RWPE2 (cell line): ENCODE measurements around the gene PIK3C2B.
A peak's percentile ranks its signal among the peaks of the same experiment; 100 is the strongest.
"Not testable (repeated sequence)": the region's sequence is repeated elsewhere in the genome, so short reads cannot be mapped to it uniquely, and the experiment has no call there.

Source experiments
- ATAC-seq: fragments of 200-7000 bp; cut with Tn5 transposase; 3 replicates; pipeline ENCODE4 v1.9.1; 2021; ENCODE audit warnings: low read depth
- DNase-seq: peaks from one replicate; pipeline ENCODE4 v3.0.0-alpha.2; 2020; ENCODE audit warnings: low spot score
- H3K27ac ChIP-seq: fragments of 450-650 bp; 2 replicates; pipeline ENCODE4 v1.5.1; 2017; ENCODE audit warnings: mild to moderate bottlenecking; ENCODE audit not compliant: poor library complexity, severe bottlenecking
- H3K27me3 ChIP-seq: fragments of 250-450 bp; sonication (Bioruptor Pico); 2 replicates; pipeline ENCODE4 v1.5.1; 2021; ENCODE audit warnings: mild to moderate bottlenecking, moderate library complexity; ENCODE audit not compliant: insufficient read depth, poor library complexity, severe bottlenecking
- H3K36me3 ChIP-seq: fragments of 250-450 bp; sonication (Bioruptor Pico); 2 replicates; pipeline ENCODE4 v1.5.1; 2020; ENCODE audit warnings: low read depth, mild to moderate bottlenecking, moderate library complexity
- H3K4me1 ChIP-seq: fragments of 250-450 bp; sonication (Bioruptor Pico); 2 replicates; pipeline ENCODE4 v1.5.1; 2021; ENCODE audit warnings: mild to moderate bottlenecking, moderate library complexity; ENCODE audit not compliant: insufficient read depth, poor library complexity, severe bottlenecking
- H3K4me3 ChIP-seq: fragments of 250-450 bp; sonication (Bioruptor Pico); 2 replicates; pipeline ENCODE4 v1.5.1; 2021; ENCODE audit warnings: mild to moderate bottlenecking, moderate library complexity; ENCODE audit not compliant: severe bottlenecking
- H3K9me3 ChIP-seq: fragments of 250-450 bp; sonication (Bioruptor Pico); 2 replicates; pipeline ENCODE4 v1.5.1; 2021; ENCODE audit warnings: mild to moderate bottlenecking, moderate library complexity; ENCODE audit not compliant: severe bottlenecking
- TF ChIP-seq, protein P1 (sequence below): fragments of 450-650 bp; IDR thresholded peaks from one replicate; pipeline ENCODE4 v1.5.1; 2017; ENCODE audit warnings: mild to moderate bottlenecking, moderate library complexity; ENCODE audit not compliant: poor library complexity, severe bottlenecking

The PIK3C2B gene

DNA sequence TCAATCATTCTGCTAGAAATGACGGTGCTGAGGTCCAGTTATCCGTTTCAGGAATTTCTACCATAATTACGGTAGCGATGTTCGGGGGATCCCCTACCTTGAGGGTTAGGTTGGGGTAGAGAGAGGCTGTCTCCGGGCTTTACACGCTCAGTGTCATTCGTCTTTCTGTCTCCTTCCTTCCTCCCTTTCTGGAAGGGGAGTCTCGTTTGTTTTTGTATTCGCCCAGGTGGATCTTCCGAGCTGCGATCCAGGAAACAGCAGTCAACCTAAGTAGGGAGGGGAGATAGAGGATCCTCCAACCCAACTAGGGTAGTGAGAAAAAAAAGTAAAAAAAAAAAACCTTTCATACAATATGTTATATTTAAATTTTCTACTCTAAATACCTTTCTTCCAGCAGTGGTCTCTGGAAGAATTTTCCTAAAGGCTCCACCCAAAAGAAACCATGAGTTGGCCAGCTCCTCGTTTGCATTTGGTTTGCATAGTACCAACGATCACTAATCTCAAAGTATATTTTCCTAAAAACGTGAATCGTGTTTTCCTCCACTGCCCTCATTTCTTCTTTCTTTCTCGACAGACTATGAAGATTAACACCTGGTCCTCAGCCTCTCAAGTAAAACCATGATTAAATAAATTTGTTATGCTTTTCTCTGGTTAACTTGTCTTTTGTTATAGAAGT lies 611 bp upstream of the PIK3C2B start:
- no peak for DNase-seq
- TF ChIP-seq, protein P1, sequence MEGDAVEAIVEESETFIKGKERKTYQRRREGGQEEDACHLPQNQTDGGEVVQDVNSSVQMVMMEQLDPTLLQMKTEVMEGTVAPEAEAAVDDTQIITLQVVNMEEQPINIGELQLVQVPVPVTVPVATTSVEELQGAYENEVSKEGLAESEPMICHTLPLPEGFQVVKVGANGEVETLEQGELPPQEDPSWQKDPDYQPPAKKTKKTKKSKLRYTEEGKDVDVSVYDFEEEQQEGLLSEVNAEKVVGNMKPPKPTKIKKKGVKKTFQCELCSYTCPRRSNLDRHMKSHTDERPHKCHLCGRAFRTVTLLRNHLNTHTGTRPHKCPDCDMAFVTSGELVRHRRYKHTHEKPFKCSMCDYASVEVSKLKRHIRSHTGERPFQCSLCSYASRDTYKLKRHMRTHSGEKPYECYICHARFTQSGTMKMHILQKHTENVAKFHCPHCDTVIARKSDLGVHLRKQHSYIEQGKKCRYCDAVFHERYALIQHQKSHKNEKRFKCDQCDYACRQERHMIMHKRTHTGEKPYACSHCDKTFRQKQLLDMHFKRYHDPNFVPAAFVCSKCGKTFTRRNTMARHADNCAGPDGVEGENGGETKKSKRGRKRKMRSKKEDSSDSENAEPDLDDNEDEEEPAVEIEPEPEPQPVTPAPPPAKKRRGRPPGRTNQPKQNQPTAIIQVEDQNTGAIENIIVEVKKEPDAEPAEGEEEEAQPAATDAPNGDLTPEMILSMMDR, result no peak
- 0 out of 3 replicates have a peak, but pooled peaks have one; percentile 3 for ATAC-seq
- no peaks in the 10 kb centered on the region for H3K36me3 ChIP-seq
- no peaks in the 10 kb centered on the region for H3K9me3 ChIP-seq
- no peaks in the 10 kb centered on the region for H3K27me3 ChIP-seq
- peaks cover 4% of the 10 kb centered on the region for H3K4me1 ChIP-seq
- peak overlapping the region; percentile 84 for H3K4me3 ChIP-seq
- peak overlapping the region; percentile 58 for H3K27ac ChIP-seq

DNA sequence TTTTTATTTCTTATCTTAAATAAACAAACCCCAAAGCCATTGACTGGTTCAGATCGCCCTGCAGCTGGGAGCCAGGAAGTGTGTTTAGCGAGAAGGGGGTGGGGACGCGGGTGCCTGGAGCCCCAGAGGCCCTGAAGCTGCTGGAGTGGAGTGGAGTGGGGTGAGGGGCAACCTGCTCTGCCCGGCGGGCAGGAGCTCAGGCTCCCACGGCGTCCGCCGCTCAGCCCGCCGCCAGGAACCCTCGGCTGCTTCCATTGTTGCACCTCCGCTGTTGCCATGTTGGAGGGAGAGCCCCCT lies 673 bp downstream of the PIK3C2B start:
- Histone ChIP-seq H3K27me3 (no peaks in the 10 kb centered on the region), H3K9me3 (no peaks in the 10 kb centered on the region), H3K4me3 (peak overlapping the region; percentile 84), H3K4me1 (peaks cover 4% of the 10 kb centered on the region), H3K27ac (peak overlapping the region; percentile 58), H3K36me3 (no peaks in the 10 kb centered on the region)
- TF ChIP-seq, protein P1, result no peak
- ATAC-seq (peak; percentile 58), DNase-seq (no peak)

DNA sequence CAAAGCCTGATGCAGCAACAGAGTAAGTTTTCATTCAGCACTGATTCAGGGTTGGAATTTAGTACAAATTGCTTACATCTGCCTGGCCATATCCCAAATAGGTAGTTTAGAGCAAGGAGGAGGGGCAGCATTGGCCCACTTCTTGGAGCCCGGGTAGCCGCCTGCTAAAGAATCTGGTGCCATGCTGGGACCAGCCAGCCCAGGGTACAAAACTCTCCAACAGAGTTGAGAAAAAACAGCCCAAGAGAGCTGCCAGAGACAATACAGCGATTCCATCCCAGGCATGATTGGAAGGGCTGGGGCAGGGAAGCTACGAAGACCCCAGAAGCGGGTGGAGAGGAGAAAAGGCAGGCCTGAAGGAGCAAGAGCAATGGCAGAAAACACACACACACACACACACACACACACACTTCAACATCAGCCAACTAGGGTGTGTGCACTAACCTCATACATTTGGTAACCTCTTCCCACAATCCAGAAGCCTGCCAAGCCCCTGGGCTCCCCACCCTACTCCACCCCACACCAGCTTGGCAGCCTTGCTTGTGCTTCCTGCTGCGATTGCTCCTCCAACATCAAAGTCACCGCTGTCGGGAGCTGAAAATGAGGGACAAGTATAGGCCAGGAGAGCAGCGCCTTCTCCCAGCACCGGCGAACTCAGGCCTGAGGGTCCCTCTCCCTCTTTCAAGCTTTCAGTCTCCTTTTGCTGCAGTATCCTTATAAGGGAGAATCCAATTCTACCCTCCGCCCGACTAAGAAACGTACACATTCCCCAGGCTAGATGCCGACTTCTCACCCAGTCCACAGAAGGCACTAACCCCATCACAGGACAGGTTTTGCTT lies 1.2 kb downstream of the PIK3C2B start:
- H3K9me3 ChIP-seq, result no peaks in the 10 kb centered on the region
- peak overlapping the region; percentile 58 for H3K27ac ChIP-seq
- DNase-seq, result no peak
- TF ChIP-seq, protein P1, result no peak
- peak overlapping the region; percentile 84 for H3K4me3 ChIP-seq
- peak; percentile 30 for ATAC-seq
- no peaks in the 10 kb centered on the region for H3K36me3 ChIP-seq
- no peaks in the 10 kb centered on the region for H3K27me3 ChIP-seq
- peaks cover 4% of the 10 kb centered on the region for H3K4me1 ChIP-seq

DNA sequence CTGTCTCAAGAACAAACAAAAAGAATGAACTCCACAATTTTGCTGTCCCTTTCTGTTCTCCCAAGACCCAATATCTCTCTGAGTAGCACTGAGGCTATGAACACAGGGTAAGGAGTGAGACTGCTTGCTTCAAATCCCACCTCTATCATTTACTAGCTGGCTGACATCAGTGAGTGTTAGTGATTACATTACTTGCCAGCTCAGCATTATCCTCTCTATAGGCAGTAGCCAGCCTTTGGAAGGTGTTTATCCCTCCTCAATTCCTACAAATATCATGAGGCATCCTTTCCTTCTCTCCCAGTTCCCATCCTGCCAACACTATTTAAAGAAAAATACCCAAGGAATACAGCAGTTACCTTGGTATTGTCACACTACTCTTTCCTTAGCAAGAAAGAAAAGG lies 3.0 kb downstream of the PIK3C2B start:
- Histone ChIP-seq H3K36me3 (no peaks in the 10 kb centered on the region), H3K4me3 (no peak overlapping the region), H3K4me1 (peaks cover 6% of the 10 kb centered on the region), H3K27me3 (no peaks in the 10 kb centered on the region), H3K9me3 (no peaks in the 10 kb centered on the region), H3K27ac (no peak overlapping the region)
- TF ChIP-seq, protein P1, result no peak
- ATAC-seq (no peak), DNase-seq (no peak)

DNA sequence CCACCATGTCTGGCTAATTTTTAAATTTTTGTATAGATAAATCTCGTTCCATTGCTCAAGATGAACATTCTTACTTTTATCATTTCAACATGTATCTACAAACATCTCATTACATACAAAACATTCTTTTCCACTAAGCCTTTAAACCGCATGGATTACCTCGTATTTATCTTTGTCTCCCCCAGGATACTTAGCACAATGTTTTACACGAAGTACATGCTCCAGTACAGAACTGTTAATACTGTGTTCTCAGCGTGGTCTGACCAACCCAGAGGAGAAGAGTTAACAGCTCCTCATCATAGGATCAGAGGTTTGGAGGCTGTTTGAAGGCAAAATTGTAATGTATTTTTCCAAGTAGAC lies 7.4 kb downstream of the PIK3C2B start:
- Histone ChIP-seq H3K4me1 (peaks cover 5% of the 10 kb centered on the region), H3K27ac (no peak overlapping the region), H3K27me3 (no peaks in the 10 kb centered on the region), H3K4me3 (no peak overlapping the region), H3K9me3 (no peaks in the 10 kb centered on the region), H3K36me3 (no peaks in the 10 kb centered on the region)
- DNase-seq (no peak), ATAC-seq (no peak)
- TF ChIP-seq, protein P1, result no peak

DNA sequence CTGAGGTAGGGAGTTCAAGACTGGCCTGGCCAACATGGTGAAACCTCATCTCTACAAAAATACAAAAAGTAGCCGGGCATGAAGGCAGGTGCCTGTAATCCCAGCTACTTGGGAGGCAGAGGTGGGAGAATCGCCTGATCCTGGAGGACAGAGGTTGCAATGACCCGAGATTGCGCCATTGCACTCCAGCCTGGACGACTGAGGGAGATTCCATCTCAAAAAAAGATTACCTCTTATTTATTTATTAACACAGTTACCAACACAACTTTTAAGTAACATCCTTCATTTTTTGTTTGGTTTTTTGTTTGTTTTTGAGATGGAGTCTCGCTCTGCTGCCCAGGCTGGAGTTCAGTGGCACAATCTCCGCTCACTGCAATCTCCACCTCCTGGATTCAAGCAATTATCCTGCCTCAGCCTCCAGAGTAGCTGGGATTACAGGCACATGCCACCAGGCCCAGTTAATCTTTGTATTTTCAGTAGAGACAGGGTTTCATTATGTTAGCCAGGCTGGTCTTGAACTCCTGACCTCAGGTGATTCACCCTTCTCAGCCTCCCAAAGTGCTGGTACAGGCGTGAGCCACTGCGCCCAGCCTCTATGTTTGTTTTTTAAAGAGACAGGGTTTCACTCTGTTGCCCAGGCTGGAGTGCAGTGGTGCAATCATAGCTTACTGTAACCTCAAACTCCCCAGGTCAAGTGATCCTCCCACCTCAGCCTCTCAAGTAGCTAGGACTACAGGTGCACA lies 7.9 kb downstream of the PIK3C2B start:
- not testable (repeated sequence) for H3K4me1 ChIP-seq, ATAC-seq, H3K36me3 ChIP-seq, H3K9me3 ChIP-seq, H3K27me3 ChIP-seq, H3K4me3 ChIP-seq, H3K27ac ChIP-seq, DNase-seq
